Suprapubic skin (tissue), 3 donors: ENCODE measurements around the gene CBFA2T3.

Source experiments
- CTCF ChIP-seq, 2 donors: fragments of 200-600 bp in 1 of 2; fragments of 450-650 bp in 1 of 2; sonication (generic) in 1 of 2; IDR thresholded peaks; one replicate each; pipeline ENCODE4 v1.5.1; 2016 to 2019; ENCODE audit warnings: antibody characterized with exemption in 2 of 2, mild to moderate bottlenecking in 1 of 2, moderate library complexity in 1 of 2
- POLR2AphosphoS5 ChIP-seq, 3 donors: sonication (generic); formaldehyde crosslinking; IDR thresholded peaks; one replicate each; pipeline ENCODE4 v1.6.1; 2017; ENCODE audit warnings: antibody characterized with exemption in 3 of 3

GRCh38 chr16:88879788-88880055 lies 97.3 kb downstream of the CBFA2T3 start:
- TF ChIP-seq POLR2AphosphoS5 (IDR thresholded peaks at IDR 0.05) = no peak
- TF ChIP-seq CTCF (IDR thresholded peaks at IDR 0.05) = no peak
